ENCODE measurements around the gene KRTAP10-2. TPM values are rescaled to one million over a fixed set of nuclear protein-coding genes. Genes with fewer than 3 reads are reported as not detected.

Gene KRTAP10-2
- total and polyA plus RNA-seq, 2 experiments from 2014 or later: 0.24 TPM; not detected in 1

DNA sequence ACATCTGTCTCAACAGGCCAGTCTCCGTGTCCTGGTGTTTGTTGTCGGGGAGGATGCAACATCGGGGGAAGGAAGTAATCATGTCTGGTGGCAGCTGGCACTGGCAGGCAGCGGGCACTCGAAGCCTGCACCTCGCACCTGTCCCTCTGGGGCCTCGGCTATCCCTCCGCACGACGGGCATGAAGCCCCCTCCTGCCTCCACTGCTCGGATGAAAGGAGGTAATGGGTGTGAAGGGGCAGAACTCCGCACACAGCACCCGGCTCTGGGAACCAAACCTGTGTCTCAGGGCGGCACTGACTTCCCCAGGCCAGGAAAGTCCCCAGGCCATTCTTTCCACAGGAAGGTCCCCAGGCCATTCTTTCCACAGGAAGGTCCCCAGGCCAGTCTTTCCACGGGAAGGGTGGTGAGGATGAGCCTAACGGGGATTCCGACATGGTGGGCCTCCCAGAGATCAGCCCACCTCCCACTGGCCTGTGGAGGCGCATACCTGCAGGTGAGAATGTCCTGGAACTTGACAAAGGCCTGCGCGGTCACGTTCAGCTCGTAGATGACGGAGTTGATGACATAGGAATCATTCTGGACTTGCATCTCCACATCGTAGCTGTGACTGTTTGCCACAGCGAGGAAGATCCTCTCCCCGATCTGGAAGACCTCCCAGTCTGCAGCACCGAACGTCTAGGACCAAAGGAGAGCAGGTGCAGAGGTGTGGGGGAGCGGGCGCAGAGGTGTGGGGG lies 42.4 kb downstream of the KRTAP10-2 start:
- Histone ChIP-seq H3K79me2 (replicated peaks; ENCODE audit: insufficient read depth) (no peaks in the 10 kb centered on the region), H3K4me3 (no peak overlapping the region), H3K4me1 (ENCODE audit: insufficient read depth) (no peaks in the 10 kb centered on the region), H3K27ac (ENCODE audit: low read depth) (no peak overlapping the region), H3K36me3 (ENCODE audit: insufficient read depth) (no peaks in the 10 kb centered on the region), H3F3A (replicated peaks; ENCODE audit: low read depth) (no peaks in the 10 kb centered on the region), H3K4me2 (no peak overlapping the region), H3K27me3 (ENCODE audit: insufficient read depth) (no peaks in the 10 kb centered on the region), H3K9me2 (ENCODE audit: insufficient read depth) (no peaks in the 10 kb centered on the region), H4K20me1 (replicated peaks; ENCODE audit: insufficient read depth) (no peaks in the 10 kb centered on the region), H2AFZ (no peak overlapping the region)
- Mint-ChIP-seq H3K27ac (no peak overlapping the region), H3K36me3 (ENCODE audit: low read depth) (no peaks in the 10 kb centered on the region), H3K9me3 (no peaks in the 10 kb centered on the region; the same call in 2 of the 3 replicates), H3K4me3 (no peak overlapping the region), H3K27me3 (ENCODE audit: insufficient read depth, low read depth, poor library complexity) (peaks cover 12% of the 10 kb centered on the region), H3K4me1 (no peaks in the 10 kb centered on the region; the same call in 2 of the 3 replicates)
- DNase-seq (ENCODE audit: low spot score) (no peak), ATAC-seq (no peak)
- no peak for TF ChIP-seq ZNF331 (CRISPR knock-in tag; IDR thresholded peaks at IDR 0.05; ENCODE audit: low read depth)
- no peak for TF ChIP-seq ZNF114 (CRISPR knock-in tag; IDR thresholded peaks at IDR 0.05)
- TF ChIP-seq POLR2AphosphoS5 (IDR thresholded peaks at IDR 0.05; ENCODE audit: low read depth): no peak
- TF ChIP-seq, protein P1, sequence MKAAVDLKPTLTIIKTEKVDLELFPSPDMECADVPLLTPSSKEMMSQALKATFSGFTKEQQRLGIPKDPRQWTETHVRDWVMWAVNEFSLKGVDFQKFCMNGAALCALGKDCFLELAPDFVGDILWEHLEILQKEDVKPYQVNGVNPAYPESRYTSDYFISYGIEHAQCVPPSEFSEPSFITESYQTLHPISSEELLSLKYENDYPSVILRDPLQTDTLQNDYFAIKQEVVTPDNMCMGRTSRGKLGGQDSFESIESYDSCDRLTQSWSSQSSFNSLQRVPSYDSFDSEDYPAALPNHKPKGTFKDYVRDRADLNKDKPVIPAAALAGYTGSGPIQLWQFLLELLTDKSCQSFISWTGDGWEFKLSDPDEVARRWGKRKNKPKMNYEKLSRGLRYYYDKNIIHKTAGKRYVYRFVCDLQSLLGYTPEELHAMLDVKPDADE (IDR thresholded peaks at IDR 0.05): no peak
- no peak for TF ChIP-seq REST (IDR thresholded peaks at IDR 0.05; ENCODE audit: unreplicated experiment)
- no peak for TF ChIP-seq JUNB (IDR thresholded peaks at IDR 0.05; ENCODE audit: unreplicated experiment)
- no peak for TF ChIP-seq STAT1 (IDR thresholded peaks at IDR 0.05; ENCODE audit: unreplicated experiment)
- TF ChIP-seq, protein P2, sequence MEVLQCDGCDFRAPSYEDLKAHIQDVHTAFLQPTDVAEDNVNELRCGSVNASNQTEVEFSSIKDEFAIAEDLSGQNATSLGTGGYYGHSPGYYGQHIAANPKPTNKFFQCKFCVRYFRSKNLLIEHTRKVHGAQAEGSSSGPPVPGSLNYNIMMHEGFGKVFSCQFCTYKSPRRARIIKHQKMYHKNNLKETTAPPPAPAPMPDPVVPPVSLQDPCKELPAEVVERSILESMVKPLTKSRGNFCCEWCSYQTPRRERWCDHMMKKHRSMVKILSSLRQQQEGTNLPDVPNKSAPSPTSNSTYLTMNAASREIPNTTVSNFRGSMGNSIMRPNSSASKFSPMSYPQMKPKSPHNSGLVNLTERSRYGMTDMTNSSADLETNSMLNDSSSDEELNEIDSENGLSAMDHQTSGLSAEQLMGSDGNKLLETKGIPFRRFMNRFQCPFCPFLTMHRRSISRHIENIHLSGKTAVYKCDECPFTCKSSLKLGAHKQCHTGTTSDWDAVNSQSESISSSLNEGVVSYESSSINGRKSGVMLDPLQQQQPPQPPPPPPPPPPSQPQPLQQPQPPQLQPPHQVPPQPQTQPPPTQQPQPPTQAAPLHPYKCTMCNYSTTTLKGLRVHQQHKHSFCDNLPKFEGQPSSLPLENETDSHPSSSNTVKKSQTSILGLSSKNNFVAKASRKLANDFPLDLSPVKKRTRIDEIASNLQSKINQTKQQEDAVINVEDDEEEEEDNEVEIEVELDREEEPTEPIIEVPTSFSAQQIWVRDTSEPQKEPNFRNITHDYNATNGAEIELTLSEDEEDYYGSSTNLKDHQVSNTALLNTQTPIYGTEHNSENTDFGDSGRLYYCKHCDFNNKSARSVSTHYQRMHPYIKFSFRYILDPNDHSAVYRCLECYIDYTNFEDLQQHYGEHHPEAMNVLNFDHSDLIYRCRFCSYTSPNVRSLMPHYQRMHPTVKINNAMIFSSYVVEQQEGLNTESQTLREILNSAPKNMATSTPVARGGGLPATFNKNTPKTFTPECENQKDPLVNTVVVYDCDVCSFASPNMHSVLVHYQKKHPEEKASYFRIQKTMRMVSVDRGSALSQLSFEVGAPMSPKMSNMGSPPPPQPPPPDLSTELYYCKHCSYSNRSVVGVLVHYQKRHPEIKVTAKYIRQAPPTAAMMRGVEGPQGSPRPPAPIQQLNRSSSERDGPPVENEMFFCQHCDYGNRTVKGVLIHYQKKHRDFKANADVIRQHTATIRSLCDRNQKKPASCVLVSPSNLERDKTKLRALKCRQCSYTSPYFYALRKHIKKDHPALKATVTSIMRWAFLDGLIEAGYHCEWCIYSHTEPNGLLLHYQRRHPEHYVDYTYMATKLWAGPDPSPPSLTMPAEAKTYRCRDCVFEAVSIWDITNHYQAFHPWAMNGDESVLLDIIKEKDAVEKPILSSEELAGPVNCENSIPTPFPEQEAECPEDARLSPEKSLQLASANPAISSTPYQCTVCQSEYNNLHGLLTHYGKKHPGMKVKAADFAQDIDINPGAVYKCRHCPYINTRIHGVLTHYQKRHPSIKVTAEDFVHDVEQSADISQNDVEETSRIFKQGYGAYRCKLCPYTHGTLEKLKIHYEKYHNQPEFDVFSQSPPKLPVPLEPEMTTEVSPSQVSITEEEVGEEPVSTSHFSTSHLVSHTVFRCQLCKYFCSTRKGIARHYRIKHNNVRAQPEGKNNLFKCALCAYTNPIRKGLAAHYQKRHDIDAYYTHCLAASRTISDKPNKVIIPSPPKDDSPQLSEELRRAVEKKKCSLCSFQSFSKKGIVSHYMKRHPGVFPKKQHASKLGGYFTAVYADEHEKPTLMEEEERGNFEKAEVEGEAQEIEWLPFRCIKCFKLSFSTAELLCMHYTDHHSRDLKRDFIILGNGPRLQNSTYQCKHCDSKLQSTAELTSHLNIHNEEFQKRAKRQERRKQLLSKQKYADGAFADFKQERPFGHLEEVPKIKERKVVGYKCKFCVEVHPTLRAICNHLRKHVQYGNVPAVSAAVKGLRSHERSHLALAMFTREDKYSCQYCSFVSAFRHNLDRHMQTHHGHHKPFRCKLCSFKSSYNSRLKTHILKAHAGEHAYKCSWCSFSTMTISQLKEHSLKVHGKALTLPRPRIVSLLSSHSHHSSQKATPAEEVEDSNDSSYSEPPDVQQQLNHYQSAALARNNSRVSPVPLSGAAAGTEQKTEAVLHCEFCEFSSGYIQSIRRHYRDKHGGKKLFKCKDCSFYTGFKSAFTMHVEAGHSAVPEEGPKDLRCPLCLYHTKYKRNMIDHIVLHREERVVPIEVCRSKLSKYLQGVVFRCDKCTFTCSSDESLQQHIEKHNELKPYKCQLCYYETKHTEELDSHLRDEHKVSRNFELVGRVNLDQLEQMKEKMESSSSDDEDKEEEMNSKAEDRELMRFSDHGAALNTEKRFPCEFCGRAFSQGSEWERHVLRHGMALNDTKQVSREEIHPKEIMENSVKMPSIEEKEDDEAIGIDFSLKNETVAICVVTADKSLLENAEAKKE (CRISPR knock-in tag; IDR thresholded peaks at IDR 0.05): no peak
- no peak for TF ChIP-seq NANOG (IDR thresholded peaks at IDR 0.05; ENCODE audit: borderline replicate concordance)
- TF ChIP-seq CTCF (conservative IDR thresholded peaks at IDR 0.05; ENCODE audit: low read depth in 2 of 2): no peak
- no peak for TF ChIP-seq CREB1 (CRISPR knock-in tag; IDR thresholded peaks at IDR 0.05; ENCODE audit: low read depth)

Measured in GM23338 (cell line).